RKO (cell line): Measurements from ENCODE around the gene RNLS.
A peak's percentile ranks its signal among the peaks of the same experiment; 100 is the strongest.

Experiments used
- DNase-seq: peaks from one replicate; pipeline ENCODE4 v3.0.0-alpha.2; 2016; ENCODE audit warnings: low spot score

The RNLS gene

GRCh38 chr10:88582806-88583583, at the start of gene RNLS:
RNLS (minus strand) TSS chr10:88583318.
- DNase-seq = no peak

GRCh38 chr10:88624840-88625239, 41.7 kb upstream of the RNLS start:
- no peak for DNase-seq

- no peak for DNase-seq
These were observed 40.7 kb upstream of the RNLS start for GRCh38 chr10:88623835-88624234.

GRCh38 chr10:88620441-88620840, 37.3 kb upstream of the RNLS start:
- no peak for DNase-seq

GRCh38 chr10:88618496-88618895, 35.4 kb upstream of the RNLS start:
- DNase-seq = no peak

- no peak for DNase-seq
These were observed 34.7 kb upstream of the RNLS start for GRCh38 chr10:88617772-88618300.

- DNase-seq = no peak
These were observed 33.3 kb upstream of the RNLS start for GRCh38 chr10:88616250-88616977.

- DNase-seq = no peak
These were observed 25.7 kb upstream of the RNLS start for GRCh38 chr10:88608780-88609179.

GRCh38 chr10:88608052-88608732, 25.1 kb upstream of the RNLS start:
- DNase-seq = no peak

GRCh38 chr10:88598055-88598454, 14.9 kb upstream of the RNLS start:
- no peak for DNase-seq

- DNase-seq = no peak
These were observed 11.4 kb upstream of the RNLS start for GRCh38 chr10:88594482-88594881.

- no peak for DNase-seq
These were observed 9.8 kb upstream of the RNLS start for GRCh38 chr10:88592906-88593305.

- no peak for DNase-seq
These were observed 9.3 kb upstream of the RNLS start for GRCh38 chr10:88592381-88592780.

GRCh38 chr10:88586462-88586861, 3.3 kb upstream of the RNLS start, which contains the start of gene LIPJ:
LIPJ (plus strand) TSS chr10:88586762; CDS start chr10:88590688, 3,926 bp downstream.
- no peak for DNase-seq

- no peak for DNase-seq
These were observed 453 bp upstream of the RNLS start for GRCh38 chr10:88583584-88583957.

GRCh38 chr10:88582411-88582805, 710 bp downstream of the RNLS start:
- no peak for DNase-seq

- peak; percentile 54 for DNase-seq
These were observed 18.0 kb downstream of the RNLS start for GRCh38 chr10:88565072-88565471.

GRCh38 chr10:88562152-88562551, 21.0 kb downstream of the RNLS start:
- DNase-seq = no peak

- no peak for DNase-seq
These were observed 25.5 kb downstream of the RNLS start for GRCh38 chr10:88557658-88558057.

- no peak for DNase-seq
These were observed 25.9 kb downstream of the RNLS start for GRCh38 chr10:88557256-88557655.

- DNase-seq = no peak
These were observed 27.8 kb downstream of the RNLS start for GRCh38 chr10:88555190-88555908.
